Measurements from ENCODE around the gene FLG.
"Not testable (repeated sequence)": the region's sequence is repeated elsewhere in the genome, so short reads cannot be mapped to it uniquely, and the experiment has no call there.

The FLG gene

DNA sequence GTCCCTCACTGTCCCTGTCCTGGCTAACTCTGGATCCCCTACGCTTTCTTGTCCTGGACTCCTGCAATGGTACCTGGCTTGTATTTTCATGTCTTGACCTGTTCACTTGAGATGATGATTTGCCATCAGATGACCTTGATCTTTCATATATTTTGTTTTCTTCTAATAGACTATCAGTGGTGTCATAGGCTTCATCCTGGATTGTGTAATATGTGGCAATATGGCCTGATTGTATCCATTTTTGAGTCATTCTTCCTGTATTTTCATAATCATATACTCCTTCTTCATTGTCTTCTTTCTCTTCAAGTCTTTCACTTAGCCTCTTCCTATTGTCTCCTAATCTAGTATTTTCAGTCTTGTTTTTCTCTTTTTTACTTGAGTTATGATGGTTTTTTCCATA lies 11.1 kb downstream of the FLG start:
- DNase-seq (ENCODE audit: low spot score in 2 of 2): no peak
- no peak overlapping the region for H3K27ac Mint-ChIP-seq (ENCODE audit: low read depth)

DNA sequence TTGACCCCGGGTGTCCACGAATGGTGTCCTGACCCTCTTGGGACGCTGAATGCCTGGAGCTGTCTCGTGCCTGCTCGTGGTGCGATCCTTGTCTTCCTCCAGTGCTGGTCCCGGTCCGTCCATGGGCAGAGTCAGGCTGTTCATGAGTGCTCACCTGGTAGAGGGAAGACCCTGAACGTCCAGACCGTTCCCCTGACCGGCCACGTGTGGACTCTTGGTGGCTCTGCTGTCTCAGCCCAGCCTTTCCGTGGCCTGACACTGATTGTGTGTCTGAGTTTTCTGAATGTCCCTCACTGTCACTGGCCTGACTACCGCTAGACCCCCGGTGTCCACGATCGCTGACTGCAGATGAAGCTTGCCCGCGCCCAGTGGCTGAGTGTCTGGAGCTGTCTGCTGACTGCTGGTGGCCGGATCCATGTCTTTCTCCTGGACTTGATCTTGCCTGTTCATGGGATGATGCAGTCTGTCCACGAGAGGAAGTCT lies 11.7 kb downstream of the FLG start:
- Mint-ChIP-seq H3K27me3 (peaks cover 46% of the 10 kb centered on the region), H3K36me3 (ENCODE audit: insufficient read depth) (no peaks in the 10 kb centered on the region), H3K9me3 (peaks cover 18% of the 10 kb centered on the region), H3K4me3 (no peak overlapping the region), H3K27ac (ENCODE audit: low read depth) (no peak overlapping the region), H3K4me1 (no peaks in the 10 kb centered on the region)
- DNase-seq (ENCODE audit: low spot score in 2 of 2): no peak
- ATAC-seq (replicated peaks; ENCODE audit: extremely low read depth, poor library complexity, severe bottlenecking): no peak

More for the DNA sequence above, 11.1 kb downstream of the FLG start:
- Mint-ChIP-seq H3K27me3 (peaks cover 42% of the 10 kb centered on the region), H3K9me3 (peaks cover 18% of the 10 kb centered on the region), H3K4me1 (no peaks in the 10 kb centered on the region), H3K4me3 (no peak overlapping the region), H3K36me3 (ENCODE audit: insufficient read depth) (no peaks in the 10 kb centered on the region)
- ATAC-seq (replicated peaks; ENCODE audit: extremely low read depth, poor library complexity, severe bottlenecking): no peak

DNA sequence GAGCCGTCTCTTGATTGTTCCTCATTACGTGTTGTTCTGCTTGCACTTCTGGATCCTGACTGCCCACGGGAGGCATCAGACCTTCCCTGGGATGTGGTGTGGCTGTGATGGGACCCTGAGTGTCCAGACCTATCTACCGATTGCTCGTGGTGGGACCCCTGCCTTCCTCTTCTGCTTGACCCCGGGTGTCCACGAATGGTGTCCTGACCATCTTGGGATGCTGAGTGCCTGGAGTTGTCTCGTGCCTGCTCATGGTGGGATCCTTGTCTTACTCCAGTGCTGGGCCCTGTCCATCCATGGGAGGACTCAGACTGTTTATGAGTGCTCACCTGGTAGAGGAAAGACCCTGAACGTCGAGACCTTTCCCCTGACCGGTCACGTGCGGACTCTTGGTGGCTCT lies 12.9 kb downstream of the FLG start:
- not testable (repeated sequence) for H3K4me3 Mint-ChIP-seq; DNase-seq (ENCODE audit: low spot score in 2 of 2); ATAC-seq (replicated peaks; ENCODE audit: extremely low read depth, poor library complexity, severe bottlenecking); H3K36me3 Mint-ChIP-seq (ENCODE audit: insufficient read depth); H3K27ac Mint-ChIP-seq (ENCODE audit: low read depth); H3K4me1 Mint-ChIP-seq
- Mint-ChIP-seq H3K27me3 (peaks cover 53% of the 10 kb centered on the region), H3K9me3 (peaks cover 18% of the 10 kb centered on the region)

DNA sequence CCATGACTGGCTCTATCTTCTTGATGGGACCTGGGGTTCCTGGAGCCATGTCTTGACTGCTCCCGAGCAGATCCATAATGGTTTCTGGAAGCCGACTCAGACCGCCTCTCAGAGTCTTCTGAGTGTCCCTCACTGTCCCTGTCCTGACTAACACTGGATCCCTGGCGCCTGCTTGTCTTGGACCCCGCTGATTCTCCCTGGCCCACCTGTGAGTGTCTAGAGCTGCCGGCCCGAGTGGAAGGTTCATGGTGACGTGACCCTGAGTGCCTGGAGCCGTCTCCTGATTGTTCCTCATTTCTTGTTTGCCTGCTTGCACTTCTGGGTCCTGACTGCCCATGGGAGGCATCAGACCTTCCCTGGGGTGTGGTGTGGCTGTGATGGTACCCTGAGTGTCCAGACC lies 15.1 kb downstream of the FLG start:
- ATAC-seq (replicated peaks; ENCODE audit: extremely low read depth, poor library complexity, severe bottlenecking): no peak
- no peak for DNase-seq (ENCODE audit: low spot score in 2 of 2)
- Mint-ChIP-seq H3K4me3 (no peak overlapping the region), H3K27me3 (peaks cover 53% of the 10 kb centered on the region), H3K4me1 (no peaks in the 10 kb centered on the region), H3K27ac (ENCODE audit: low read depth) (no peak overlapping the region), H3K9me3 (peaks cover 18% of the 10 kb centered on the region), H3K36me3 (ENCODE audit: insufficient read depth) (no peaks in the 10 kb centered on the region)

DNA sequence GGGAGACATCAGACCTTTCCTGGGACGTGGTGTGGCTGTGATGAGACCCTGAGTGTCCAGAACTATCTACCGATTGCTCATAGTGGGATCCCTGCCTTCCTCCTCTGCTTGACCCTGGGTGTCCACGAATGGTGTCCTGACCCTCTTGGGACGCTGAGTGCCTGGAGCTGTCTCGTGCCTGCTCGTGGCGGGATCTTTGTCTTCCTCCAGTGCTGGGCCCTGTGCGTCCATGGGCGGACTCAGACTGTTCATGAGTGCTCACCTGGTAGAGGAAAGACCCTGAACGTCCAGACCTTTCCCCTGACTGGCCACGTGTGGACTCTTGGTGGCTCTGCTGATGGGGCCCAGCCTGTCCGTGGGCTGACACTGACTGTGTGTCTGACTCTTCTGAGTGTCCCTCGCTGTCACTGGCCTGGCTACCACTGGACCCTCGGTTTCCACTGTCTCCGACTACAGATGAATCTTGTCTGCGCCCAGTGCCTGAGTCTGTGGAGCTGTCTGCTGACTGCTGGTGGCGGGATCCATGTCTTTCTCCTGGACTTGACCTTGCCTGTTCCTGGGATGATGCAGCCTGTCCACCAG lies 15.6 kb downstream of the FLG start:
- Mint-ChIP-seq H3K9me3 (peaks cover 18% of the 10 kb centered on the region), H3K27me3 (peaks cover 49% of the 10 kb centered on the region)
- H3K4me3 Mint-ChIP-seq; H3K27ac Mint-ChIP-seq (ENCODE audit: low read depth); DNase-seq (ENCODE audit: low spot score in 2 of 2); H3K4me1 Mint-ChIP-seq; H3K36me3 Mint-ChIP-seq (ENCODE audit: insufficient read depth); ATAC-seq (replicated peaks; ENCODE audit: extremely low read depth, poor library complexity, severe bottlenecking): not testable (repeated sequence)

DNA sequence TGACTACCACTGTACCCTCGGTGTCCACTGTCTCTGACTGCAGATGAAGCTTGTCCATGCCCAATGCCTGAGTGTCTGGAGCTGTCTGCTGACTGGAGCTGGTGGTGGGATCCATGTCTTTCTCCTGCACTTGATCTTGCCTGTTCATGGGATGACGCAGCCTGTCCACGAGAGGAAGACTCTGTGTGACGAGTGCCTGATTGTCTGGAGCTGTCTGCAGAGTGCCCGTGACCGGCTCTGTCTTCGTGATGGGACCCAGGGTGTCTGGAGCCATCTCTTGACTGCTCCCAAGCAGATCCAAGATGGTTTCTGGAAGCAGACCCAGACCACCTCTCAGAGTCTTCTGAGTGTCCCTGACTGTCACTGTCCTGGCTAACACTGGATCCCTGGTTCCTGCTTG lies 16.3 kb downstream of the FLG start:
- H3K9me3 Mint-ChIP-seq: peaks cover 18% of the 10 kb centered on the region
- DNase-seq (ENCODE audit: low spot score in 2 of 2); H3K36me3 Mint-ChIP-seq (ENCODE audit: insufficient read depth); H3K4me3 Mint-ChIP-seq; ATAC-seq (replicated peaks; ENCODE audit: extremely low read depth, poor library complexity, severe bottlenecking); H3K27ac Mint-ChIP-seq (ENCODE audit: low read depth); H3K4me1 Mint-ChIP-seq: not testable (repeated sequence)
- H3K27me3 Mint-ChIP-seq: peaks cover 42% of the 10 kb centered on the region

DNA sequence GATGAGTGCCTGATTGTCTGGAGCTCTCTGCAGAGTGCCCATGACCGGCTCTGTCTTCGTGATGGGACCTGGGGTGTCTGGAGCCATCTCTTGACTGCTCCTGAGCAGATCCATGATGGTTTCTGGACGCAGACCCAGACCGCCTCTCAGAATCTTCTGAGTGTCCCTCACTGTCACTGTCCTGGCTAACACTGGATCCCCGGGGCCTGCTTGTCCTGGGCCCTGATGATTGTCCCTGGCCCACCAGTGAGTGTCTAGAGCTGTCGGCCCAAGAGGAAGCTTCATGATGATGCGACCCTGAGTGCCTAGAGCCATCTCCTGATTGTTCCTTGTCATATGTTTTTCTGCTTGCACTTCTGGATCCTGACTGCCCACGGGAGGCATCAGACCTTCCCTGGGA lies 17.1 kb downstream of the FLG start:
- peaks cover 39% of the 10 kb centered on the region for H3K27me3 Mint-ChIP-seq
- not testable (repeated sequence) for ATAC-seq (replicated peaks; ENCODE audit: extremely low read depth, poor library complexity, severe bottlenecking); H3K4me1 Mint-ChIP-seq; DNase-seq (ENCODE audit: low spot score in 2 of 2); H3K27ac Mint-ChIP-seq (ENCODE audit: low read depth); H3K4me3 Mint-ChIP-seq; H3K36me3 Mint-ChIP-seq (ENCODE audit: insufficient read depth)
- peaks cover 18% of the 10 kb centered on the region for H3K9me3 Mint-ChIP-seq

DNA sequence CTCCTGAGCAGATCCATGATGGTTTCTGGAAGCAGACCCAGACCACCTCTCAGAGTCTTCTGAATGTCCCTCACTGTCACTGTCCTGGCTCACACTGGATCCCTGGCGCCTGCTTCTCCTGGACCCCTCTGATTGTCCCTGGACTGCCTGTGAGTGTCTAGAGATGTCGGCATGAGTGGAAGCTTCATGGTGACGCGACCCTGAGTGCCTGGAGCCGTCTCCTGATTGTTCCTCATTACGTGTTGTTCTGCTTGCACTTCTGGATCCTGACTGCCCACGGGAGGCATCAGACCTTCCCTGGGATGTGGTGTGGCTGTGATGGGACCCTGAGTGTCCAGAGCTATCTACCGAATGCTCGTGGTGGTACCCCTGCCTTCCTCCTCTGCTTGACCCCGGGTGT lies 18.9 kb downstream of the FLG start:
- ATAC-seq (replicated peaks; ENCODE audit: extremely low read depth, poor library complexity, severe bottlenecking); H3K4me3 Mint-ChIP-seq; DNase-seq (ENCODE audit: low spot score in 2 of 2); H3K27ac Mint-ChIP-seq (ENCODE audit: low read depth); H3K4me1 Mint-ChIP-seq; H3K36me3 Mint-ChIP-seq (ENCODE audit: insufficient read depth): not testable (repeated sequence)
- Mint-ChIP-seq H3K9me3 (peaks cover 16% of the 10 kb centered on the region), H3K27me3 (peaks cover 30% of the 10 kb centered on the region)

DNA sequence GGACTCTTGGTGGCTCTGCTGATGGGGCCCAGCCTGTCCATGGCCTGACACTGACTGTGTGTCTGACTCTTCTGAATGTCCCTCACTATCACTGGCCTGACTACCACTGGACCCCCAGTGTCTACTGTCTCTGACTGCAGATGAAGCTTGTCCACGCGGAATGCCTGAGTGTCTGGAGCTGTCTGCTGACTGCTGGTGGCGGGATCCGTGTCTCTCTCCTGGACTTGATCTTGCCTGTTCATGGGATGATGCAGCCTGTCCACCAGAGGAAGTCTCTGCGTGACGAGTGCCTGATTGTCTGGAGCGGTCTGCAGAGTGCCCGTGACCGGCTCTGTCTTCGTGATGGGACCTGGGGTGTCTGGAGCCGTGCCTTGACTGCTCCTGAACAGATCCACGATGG lies 20.3 kb downstream of the FLG start:
- H3K4me1 Mint-ChIP-seq; H3K9me3 Mint-ChIP-seq; ATAC-seq (replicated peaks; ENCODE audit: extremely low read depth, poor library complexity, severe bottlenecking): not testable (repeated sequence)

DNA sequence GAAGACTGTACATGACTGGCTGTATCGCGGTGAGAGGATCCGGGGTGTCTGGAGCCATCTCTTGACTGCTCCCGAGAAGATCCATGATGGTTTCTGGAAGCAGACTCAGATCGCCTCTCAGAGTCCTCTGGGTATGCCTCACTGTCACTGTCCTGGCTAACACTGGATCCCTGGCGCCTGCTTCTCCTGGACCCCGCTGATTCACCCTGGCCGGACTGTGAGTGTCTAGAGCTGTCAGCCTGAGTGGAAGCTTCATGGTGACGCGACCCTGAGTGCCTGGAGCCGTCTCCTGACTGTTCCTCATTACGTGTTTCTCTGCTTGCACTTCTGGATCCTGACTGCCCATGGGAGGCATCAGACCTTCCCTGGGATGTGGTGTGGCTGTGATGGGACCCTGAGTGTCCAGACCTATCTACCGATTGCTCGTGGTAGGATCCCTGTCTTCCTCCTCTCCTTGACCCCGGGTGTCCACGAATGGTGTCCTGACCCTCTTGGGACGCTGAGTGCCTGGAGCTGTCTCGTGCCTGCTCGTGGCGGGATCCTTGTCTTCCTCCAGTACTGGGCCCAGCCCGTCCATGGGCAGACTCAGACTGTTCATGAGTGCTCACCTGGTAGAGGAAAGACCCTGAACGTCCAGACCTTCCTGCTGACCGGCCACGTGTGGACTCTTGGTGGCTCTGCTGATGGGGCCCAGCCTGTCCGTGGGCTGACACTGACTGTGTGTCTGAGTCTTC lies 21.7 kb downstream of the FLG start:
- not testable (repeated sequence) for H3K27me3 Mint-ChIP-seq; H3K27ac Mint-ChIP-seq (ENCODE audit: low read depth); H3K4me3 Mint-ChIP-seq; H3K9me3 Mint-ChIP-seq; H3K4me1 Mint-ChIP-seq; DNase-seq (ENCODE audit: low spot score in 2 of 2); ATAC-seq (replicated peaks; ENCODE audit: extremely low read depth, poor library complexity, severe bottlenecking); H3K36me3 Mint-ChIP-seq (ENCODE audit: insufficient read depth)

More for the DNA sequence above, 20.3 kb downstream of the FLG start:
- not testable (repeated sequence) for DNase-seq (ENCODE audit: low spot score in 2 of 2); H3K4me3 Mint-ChIP-seq; H3K36me3 Mint-ChIP-seq (ENCODE audit: insufficient read depth); H3K27ac Mint-ChIP-seq (ENCODE audit: low read depth)
- H3K27me3 Mint-ChIP-seq: peaks cover 17% of the 10 kb centered on the region

DNA sequence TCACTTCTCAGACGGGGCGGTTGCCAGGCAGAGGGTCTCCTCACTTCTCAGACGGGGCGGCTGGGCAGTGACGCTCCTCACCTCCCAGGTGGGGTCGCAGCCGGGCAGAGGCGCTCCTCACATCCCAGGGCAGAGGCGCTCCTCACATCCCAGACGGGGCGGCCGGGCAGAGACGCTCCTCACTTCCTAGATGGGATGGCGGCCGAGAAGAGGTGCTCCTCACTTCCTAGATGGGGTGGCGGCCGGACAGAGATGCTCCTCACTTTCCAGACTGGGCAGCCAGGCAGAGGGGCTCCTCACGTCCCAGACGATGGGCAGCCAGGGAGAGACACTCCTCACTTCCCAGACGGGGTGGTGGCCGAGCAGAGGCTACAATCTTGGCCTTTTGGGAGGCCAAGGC lies 68.6 kb downstream of the FLG start:
- not testable (repeated sequence) for H3K4me1 Mint-ChIP-seq; H3K27ac Mint-ChIP-seq (ENCODE audit: low read depth); ATAC-seq (replicated peaks; ENCODE audit: extremely low read depth, poor library complexity, severe bottlenecking); DNase-seq (ENCODE audit: low spot score in 2 of 2); H3K9me3 Mint-ChIP-seq; H3K4me3 Mint-ChIP-seq; H3K36me3 Mint-ChIP-seq (ENCODE audit: insufficient read depth)
- H3K27me3 Mint-ChIP-seq: peaks cover 11% of the 10 kb centered on the region

Data from central memory CD8-positive, alpha-beta T cell (primary cell).